Esophagus muscularis mucosa (tissue), 4 donors: ENCODE results near the gene HMG20B. TPM values are rescaled to one million over a fixed set of nuclear protein-coding genes. Genes with fewer than 3 reads are reported as not detected.

Experiments used
- DNase-seq: peaks from one replicate; pipeline ENCODE4 v3.0.0-alpha.2; 2017; ENCODE audit errors: extremely low spot score
- H3K27ac ChIP-seq, 4 donors: fragments of 200-600 bp; sonication (generic); replicated peaks in 1 of 4; 1 replicate in 3 of 4; 2 replicates in 1 of 4; pipeline ENCODE4 v1.5.1; 2016 to 2019; ENCODE audit warnings: mild to moderate bottlenecking in 1 of 4
- H3K27me3 ChIP-seq, 4 donors: fragments of 200-600 bp; sonication (generic); one replicate each; pipeline versions ENCODE4 v1.5.1 to v1.6.0; 2016 to 2019
- H3K36me3 ChIP-seq, 4 donors: fragments of 200-600 bp; sonication (generic); one replicate each; pipeline ENCODE4 v1.5.1; 2016 to 2019
- H3K4me1 ChIP-seq, 4 donors: fragments of 200-600 bp; sonication (generic); one replicate each; pipeline ENCODE4 v1.5.1; 2016 to 2019
- H3K4me3 ChIP-seq, 4 donors: fragments of 200-600 bp; sonication (generic); 1 replicate in 2 of 4; 2 replicates in 2 of 4; pipeline ENCODE4 v1.5.1; 2016 to 2019; ENCODE audit warnings: mild to moderate bottlenecking in 4 of 4, moderate library complexity in 1 of 4
- H3K9me3 ChIP-seq, 4 donors: fragments of 200-600 bp; sonication (generic); 1 replicate in 3 of 4; 2 replicates in 1 of 4; pipeline ENCODE4 v1.5.1; 2016 to 2019
- EP300 ChIP-seq: sonication (generic); formaldehyde crosslinking; IDR thresholded peaks from one replicate; pipeline ENCODE4 v1.6.1; 2017; ENCODE audit warnings: antibody characterized with exemption
- POLR2A ChIP-seq: fragments of 450-650 bp; IDR thresholded peaks from one replicate; pipeline ENCODE4 v1.6.1; 2017; ENCODE audit warnings: antibody characterized with exemption, moderate library complexity, mild to moderate bottlenecking, low read depth
- POLR2AphosphoS5 ChIP-seq, 2 donors: sonication (generic); formaldehyde crosslinking; IDR thresholded peaks; one replicate each; pipeline ENCODE4 v1.6.1; 2017; ENCODE audit warnings: antibody characterized with exemption in 2 of 2
- WGBS: methylation state at CpG from one replicate; pipeline ENCODE4 v1.1.5; 2018; 5-methylcytosine and 5-hydroxymethylcytosine counted together
- intact Hi-C: fragments of 100-400 bp; cut with DNase I; formaldehyde crosslinking; loops from one replicate; pipeline ENCODE4 v1.15.1; 2023
- total RNA-seq, 4 donors: library from RNA; depleted of rRNA; stranded (reverse); fragments of >200 nt; gene quantifications; one replicate each; pipeline versions ENCODE4 v1.1.0 to v1.2.1, GENCODE V29; 2016
- TF ChIP-seq, protein P1 (sequence below), 3 experiments: fragments of 200-600 bp in 2 of 3; fragments of 450-650 bp in 1 of 3; sonication (generic) in 2 of 3; IDR thresholded peaks; one replicate each; pipeline ENCODE4 v1.5.1; 2017 to 2019; ENCODE audit warnings: antibody characterized with exemption in 3 of 3, mild to moderate bottlenecking in 2 of 3, moderate library complexity in 1 of 3

HMG20B gene
- total RNA-seq, 4 donors from 2014 or later, result 136 to 202 (median 161) TPM

DNA sequence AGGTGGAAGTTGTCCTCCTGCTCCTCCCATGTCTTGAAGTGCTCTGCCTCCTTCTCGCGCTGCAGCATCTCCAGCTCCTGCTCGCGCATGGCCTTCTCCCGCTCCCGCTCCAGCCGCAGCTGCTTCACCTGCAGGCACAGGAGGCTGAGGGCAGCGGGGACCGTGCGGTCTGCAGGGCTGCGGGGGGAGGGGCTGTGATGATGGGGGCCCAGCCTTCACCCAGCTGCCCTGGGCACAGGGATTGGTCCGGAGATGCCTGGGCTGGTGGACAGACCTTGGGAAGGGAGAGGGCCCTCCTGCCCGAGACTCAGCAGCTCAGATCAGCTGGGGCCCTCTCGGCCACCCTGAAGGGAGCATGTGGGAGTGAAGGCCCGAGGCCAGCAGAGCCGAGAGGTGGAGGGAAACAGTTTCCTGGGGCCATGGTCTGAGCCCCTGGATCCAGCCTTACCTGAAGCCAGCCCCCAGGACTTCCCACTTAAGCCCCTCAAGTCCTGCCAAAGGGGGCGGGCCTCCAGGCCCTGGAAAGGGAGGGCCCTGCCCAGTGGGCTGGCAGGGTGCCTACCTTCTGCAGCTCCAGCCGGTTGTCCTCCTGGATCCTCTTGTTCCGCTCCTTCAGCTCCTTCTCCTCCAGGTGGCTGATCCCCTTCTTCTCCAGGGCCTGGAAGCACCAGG is 47.5 kb downstream of the HMG20B start:
- Histone ChIP-seq H3K4me1 (peaks cover 16 to 51% (median 33%) of the 10 kb centered on the region in 4 donors), H3K36me3 (peaks cover 26 to 79% (median 69%) of the 10 kb centered on the region in 4 donors), H3K27ac (no peak overlapping the region), H3K4me3 (no peak overlapping the region), H3K27me3 (no peaks in the 10 kb centered on the region), H3K9me3 (no peaks in the 10 kb centered on the region)
- WGBS, result 91% methylated on average over 12 of the region's 19 CpGs
- no peak for DNase-seq
- intact Hi-C loops, result no loop called here
- TF ChIP-seq POLR2A, result no peak
- no peak for TF ChIP-seq POLR2AphosphoS5 (IDR thresholded peaks at IDR 0.05)
- no peak for TF ChIP-seq EP300
- TF ChIP-seq, protein P1, sequence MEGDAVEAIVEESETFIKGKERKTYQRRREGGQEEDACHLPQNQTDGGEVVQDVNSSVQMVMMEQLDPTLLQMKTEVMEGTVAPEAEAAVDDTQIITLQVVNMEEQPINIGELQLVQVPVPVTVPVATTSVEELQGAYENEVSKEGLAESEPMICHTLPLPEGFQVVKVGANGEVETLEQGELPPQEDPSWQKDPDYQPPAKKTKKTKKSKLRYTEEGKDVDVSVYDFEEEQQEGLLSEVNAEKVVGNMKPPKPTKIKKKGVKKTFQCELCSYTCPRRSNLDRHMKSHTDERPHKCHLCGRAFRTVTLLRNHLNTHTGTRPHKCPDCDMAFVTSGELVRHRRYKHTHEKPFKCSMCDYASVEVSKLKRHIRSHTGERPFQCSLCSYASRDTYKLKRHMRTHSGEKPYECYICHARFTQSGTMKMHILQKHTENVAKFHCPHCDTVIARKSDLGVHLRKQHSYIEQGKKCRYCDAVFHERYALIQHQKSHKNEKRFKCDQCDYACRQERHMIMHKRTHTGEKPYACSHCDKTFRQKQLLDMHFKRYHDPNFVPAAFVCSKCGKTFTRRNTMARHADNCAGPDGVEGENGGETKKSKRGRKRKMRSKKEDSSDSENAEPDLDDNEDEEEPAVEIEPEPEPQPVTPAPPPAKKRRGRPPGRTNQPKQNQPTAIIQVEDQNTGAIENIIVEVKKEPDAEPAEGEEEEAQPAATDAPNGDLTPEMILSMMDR (IDR thresholded peaks at IDR 0.05), result no peak

DNA sequence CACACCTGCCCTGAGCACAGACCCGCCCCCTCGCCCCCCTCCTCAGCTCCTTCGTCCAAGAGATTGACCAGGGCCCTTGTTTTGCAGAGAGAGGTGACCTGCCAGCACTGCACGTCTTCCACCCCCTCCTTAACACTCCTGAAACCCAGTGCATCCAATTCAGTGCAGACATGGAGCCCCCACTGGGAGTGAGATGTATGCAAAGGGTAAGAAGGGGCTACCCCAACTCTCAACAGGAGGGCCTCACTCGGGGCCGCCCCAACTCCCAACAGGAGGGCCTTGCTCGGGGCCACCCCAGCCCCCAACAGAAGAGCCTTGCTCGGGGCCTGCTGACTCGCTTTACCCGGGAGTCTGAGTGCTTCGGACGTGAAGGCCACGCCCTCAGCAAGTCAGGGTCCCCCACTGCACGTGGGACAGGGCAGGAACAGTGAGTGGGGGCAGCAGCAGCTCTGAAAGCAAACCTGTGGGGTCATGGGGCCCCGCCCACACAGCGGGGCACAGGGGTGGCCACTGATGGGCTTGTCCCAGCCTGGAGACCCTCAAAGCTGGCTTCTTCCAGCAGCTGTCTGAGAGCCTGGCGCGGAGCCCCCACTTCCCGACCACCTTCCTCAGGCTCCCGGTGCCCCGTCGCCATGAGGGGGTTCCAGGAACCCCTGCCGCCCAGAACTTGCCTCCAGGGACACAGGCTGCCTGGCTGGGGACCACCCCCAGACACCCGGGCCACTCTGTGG is 48.2 kb downstream of the HMG20B start:
- peaks cover 26 to 72% (median 62%) of the 10 kb centered on the region in 4 donors for H3K36me3 ChIP-seq

DNA sequence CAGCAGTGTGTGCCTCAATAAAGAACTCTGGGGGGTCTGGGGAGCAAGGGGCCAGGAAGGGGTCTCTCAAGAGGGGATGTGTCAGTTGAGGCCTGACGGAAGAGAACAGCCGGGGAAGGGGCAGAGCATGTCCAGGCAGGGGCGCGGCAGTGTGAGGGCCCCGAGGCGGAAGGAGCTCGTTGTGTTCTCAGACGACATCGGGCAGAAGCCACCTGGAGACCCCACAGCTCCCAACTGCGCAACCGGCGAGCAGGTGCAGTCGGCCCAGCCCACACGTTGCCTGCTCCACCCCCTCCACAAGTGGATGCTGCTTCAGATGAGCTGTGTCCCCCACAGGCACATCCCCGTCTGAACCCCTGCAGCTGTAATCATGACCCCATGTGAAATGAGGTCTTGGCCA is 48.9 kb downstream of the HMG20B start:
- DNase-seq, result no peak
- Histone ChIP-seq H3K9me3 (no peaks in the 10 kb centered on the region), H3K27me3 (no peaks in the 10 kb centered on the region), H3K36me3 (peaks cover 26 to 65% (median 56%) of the 10 kb centered on the region in 4 donors), H3K4me3 (no peak overlapping the region), H3K4me1 (peaks cover 24 to 61% (median 42%) of the 10 kb centered on the region in 4 donors), H3K27ac (no peak overlapping the region)
- TF ChIP-seq, protein P1 (IDR thresholded peaks at IDR 0.05), result no peak
- no peak for TF ChIP-seq EP300
- no peak for TF ChIP-seq POLR2AphosphoS5 (IDR thresholded peaks at IDR 0.05)
- no peak for TF ChIP-seq POLR2A
- intact Hi-C loops, result no loop called here
- 92% methylated on average over 15 of the region's 15 CpGs for WGBS

More for the DNA sequence above, 48.2 kb downstream of the HMG20B start:
- intact Hi-C loops, result no loop called here
- H3K27me3 ChIP-seq, result no peaks in the 10 kb centered on the region
- H3K4me3 ChIP-seq, result no peak overlapping the region
- no peaks in the 10 kb centered on the region for H3K9me3 ChIP-seq
- no peak overlapping the region for H3K27ac ChIP-seq
- DNase-seq, result no peak
- WGBS, result 81% methylated on average over 10 of the region's 24 CpGs
- TF ChIP-seq EP300 (no peak), POLR2A (no peak), POLR2AphosphoS5 (IDR thresholded peaks at IDR 0.05) (no peak)
- TF ChIP-seq, protein P1 (IDR thresholded peaks at IDR 0.05), result no peak
- peaks cover 23 to 58% (median 40%) of the 10 kb centered on the region in 4 donors for H3K4me1 ChIP-seq

DNA sequence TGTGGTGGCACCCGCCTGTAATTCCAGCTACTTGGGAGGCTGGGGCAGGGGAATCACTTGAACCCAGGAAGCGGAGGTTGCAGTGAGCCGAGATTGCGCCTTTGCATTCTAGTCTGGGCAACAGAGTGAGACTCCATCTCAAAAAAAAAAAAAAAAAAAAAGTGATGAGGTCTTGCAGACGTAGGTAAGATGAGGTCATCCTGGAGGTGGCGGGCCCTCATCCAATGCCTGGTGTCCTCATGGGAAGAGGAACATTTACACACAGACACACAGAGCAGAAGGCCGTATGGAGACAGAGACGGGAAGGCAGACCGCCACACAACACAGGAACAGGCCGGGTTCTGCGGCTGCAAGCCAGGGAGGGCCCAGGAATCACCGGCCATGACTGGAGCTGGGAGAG is 49.5 kb downstream of the HMG20B start:
- TF ChIP-seq POLR2A (no peak), POLR2AphosphoS5 (IDR thresholded peaks at IDR 0.05) (no peak), EP300 (no peak)
- TF ChIP-seq, protein P1 (IDR thresholded peaks at IDR 0.05), result no peak
- H3K4me1 ChIP-seq, result peaks cover 24 to 63% (median 45%) of the 10 kb centered on the region in 4 donors
- DNase-seq, result no peak
- no peaks in the 10 kb centered on the region for H3K9me3 ChIP-seq
- WGBS, result 80% methylated on average over 12 of the region's 12 CpGs
- H3K27ac ChIP-seq, result no peak overlapping the region
- no peaks in the 10 kb centered on the region for H3K27me3 ChIP-seq
- intact Hi-C loops, result no loop called here
- H3K36me3 ChIP-seq, result peaks cover 26 to 60% (median 51%) of the 10 kb centered on the region in 4 donors
- no peak overlapping the region for H3K4me3 ChIP-seq
